GM18951 (cell line): Measurements from ENCODE around the gene RHAG.
"Not testable (repeated sequence)": the region's sequence is repeated elsewhere in the genome, so short reads cannot be mapped to it uniquely, and the experiment has no call there.

Experiments
- POLR2A ChIP-seq: IDR thresholded peaks from 4 replicates; pipeline ENCODE4 v1.6.1; 2011; ENCODE audit warnings: mild to moderate bottlenecking; ENCODE audit not compliant: insufficient read length, insufficient read depth; ENCODE audit errors: extremely low read depth
- in situ Hi-C: fragments of 300-500 bp; cut with MboI; formaldehyde crosslinking; loops from one replicate; pipeline ENCODE4 v1.12.0; 2022; ENCODE audit warnings: low sequenced_read_pairs, mixed read lengths, inconsistent platforms; ENCODE audit not compliant: unreplicated experiment

The RHAG gene

GRCh38 chr6:49636713-49637349 lies at the start of gene RHAG:
TSS of gene RHAG (minus strand) at chr6:49636839. CDS start at chr6:49636812, 27 bp downstream.
- no peak for TF ChIP-seq POLR2A
- in situ Hi-C loops: no loop called here

DNA sequence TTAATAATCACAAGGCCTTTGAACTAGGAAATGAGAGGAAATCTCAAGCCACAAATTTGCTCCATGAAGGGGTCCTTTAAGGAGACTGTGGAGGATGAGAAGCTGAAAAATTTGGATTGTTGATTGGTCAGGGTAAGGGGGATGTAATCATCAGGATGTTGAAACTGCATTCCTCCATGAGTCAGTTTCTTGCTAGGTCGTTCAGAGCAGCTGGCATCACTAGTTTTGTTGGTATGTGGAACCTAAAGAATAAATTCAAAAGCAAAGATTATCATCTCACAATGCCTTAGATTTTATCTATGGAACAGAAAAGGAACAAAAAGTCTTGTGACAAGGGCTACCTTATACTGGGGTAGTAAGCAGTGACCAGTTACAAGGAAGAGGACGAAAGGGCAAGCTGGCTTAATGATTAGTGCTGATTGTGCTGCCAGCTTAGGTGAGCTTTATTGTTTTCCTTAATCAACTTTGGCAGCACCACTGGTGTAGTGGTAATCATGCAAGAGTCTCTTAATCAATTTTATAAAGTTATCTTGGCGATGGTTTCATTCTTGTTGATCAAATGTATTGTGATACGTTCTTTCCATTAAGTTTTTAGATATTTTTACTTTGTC lies 40.1 kb upstream of the RHAG start:
- in situ Hi-C loops: no loop called here
- no peak for TF ChIP-seq POLR2A

DNA sequence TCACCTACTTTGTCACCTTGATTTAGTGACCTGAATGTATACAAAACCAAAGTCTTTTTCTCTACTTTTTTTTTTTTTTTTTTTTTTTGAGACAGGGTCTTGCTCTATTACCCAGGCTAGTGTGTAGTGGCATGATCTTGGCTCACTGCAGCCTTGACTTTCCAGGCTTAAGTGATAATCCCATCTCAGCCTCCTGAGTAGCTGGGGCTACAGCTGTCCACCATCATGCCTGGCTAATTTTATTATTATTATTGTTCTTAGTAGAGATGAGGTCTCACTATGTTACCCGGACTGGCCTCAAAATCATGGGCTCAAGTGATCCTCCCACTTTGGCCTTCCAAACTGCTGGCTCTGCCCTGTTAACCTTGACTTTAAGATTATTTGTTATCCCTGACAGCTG lies 39.2 kb upstream of the RHAG start:
- no peak for TF ChIP-seq POLR2A
- in situ Hi-C loops: no loop called here

GRCh38 chr6:49668083-49668511 lies 31.5 kb upstream of the RHAG start:
- in situ Hi-C loops: no loop called here
- no peak for TF ChIP-seq POLR2A

DNA sequence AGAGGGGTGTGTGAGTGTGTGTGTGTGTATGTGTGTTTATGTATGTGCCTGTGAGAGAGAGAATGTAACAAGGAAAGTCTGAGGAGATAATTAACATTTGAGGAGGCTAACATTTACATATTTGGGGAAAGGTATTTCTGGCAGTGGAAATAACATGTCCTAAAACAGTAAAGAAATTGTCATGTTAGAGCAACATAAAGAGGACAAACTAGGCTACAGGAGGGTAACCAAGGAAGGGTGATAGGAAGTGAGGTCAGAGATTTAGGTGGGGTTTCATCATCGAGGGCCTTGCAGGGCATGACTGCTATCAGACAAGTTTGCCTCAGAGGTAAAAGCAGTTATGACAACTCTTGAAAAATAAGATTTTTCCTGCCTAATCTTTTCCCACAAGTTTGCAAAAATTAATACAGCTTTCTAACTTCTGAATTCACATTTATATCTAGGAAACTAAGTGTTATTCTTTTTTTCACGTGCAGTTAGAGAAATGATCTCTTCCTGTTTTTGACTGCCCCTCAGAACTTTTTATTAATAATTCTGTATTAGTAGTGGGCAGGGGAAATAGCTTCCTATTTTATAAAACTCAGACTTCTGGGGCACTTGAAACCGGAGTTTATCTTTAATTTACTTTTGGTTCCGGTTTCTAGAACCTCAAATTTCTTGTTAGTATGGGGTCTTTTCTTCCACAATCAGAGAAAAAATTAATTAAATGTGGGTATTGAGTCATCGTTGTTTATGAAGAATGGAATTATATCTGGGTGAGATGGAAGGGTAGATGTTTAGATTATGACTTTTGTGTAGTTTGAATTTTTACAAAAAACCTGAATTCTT lies 30.5 kb upstream of the RHAG start:
- TF ChIP-seq POLR2A: no peak
- in situ Hi-C loops: no loop called here

DNA sequence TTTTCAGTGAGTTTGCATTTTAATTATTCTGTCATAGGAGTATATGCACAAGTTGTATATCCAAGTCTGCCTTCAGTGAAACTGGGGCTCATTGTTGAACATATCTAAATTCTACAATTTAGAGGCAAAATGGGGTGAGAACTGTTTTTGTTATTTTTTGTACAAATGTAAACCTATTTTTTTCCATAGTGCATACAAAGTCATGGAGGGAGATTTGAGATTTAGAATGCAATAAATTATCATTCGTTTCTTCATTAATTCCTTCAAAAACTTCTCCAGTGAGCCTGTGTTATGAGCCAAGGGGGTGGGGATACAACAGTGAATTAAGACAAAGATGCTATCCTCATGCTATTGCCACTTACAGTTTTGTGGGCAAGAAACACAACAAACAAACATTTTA lies 29.8 kb upstream of the RHAG start:
- in situ Hi-C loops: no loop called here
- TF ChIP-seq POLR2A: no peak

- in situ Hi-C loops: no loop called here
- TF ChIP-seq POLR2A: no peak
These were observed 28.2 kb upstream of the RHAG start for GRCh38 chr6:49664817-49665216.

GRCh38 chr6:49664054-49664453 lies 27.4 kb upstream of the RHAG start:
- in situ Hi-C loops: not testable (repeated sequence)

DNA sequence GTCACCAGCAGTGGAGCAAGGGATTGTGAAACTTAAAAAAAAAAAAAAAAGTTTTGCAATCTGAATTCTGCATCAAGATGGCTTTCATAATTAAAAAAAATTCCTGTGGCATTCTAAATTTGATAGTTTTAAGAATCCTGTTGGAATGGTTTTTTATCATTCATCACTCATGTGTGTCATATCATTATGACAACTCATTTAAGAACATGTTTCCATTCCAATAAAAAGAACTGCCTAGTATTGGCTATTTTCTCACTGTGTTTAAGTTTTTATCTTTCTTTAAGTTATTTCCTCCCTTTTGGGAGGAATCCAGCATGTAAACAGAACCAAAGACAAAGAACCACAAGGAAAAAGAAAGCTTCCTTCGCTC lies 26.2 kb upstream of the RHAG start:
- TF ChIP-seq POLR2A: no peak
- in situ Hi-C loops: no loop called here

- TF ChIP-seq POLR2A: no peak
These were observed 25.7 kb upstream of the RHAG start for GRCh38 chr6:49662231-49662891.

DNA sequence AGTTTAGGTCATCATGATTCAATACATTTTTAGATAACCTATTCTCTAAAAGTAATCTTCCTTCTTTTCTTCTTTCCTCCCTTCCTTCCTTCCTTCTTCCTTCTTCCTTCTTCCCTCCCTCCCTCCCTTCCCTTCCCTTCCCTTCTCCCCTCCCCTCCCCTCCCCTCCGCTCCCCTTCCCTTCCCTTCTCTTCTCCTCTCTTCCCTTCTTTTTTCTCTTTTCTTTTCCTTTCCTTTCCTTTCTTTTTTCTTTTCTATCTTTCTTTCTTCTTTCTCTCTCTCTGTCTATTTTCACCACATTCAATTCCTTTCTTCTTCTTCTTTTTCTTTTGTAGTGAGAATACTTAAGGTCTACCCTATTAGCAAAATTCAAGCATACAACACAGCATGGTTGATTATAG lies 17.3 kb upstream of the RHAG start:
- TF ChIP-seq POLR2A: no peak
- in situ Hi-C loops: no loop called here

More at GRCh38 chr6:49662231-49662891, 25.7 kb upstream of the RHAG start:
- in situ Hi-C loops: no loop called here

GRCh38 chr6:49653438-49653837 lies 16.8 kb upstream of the RHAG start:
- in situ Hi-C loops: no loop called here
- no peak for TF ChIP-seq POLR2A

- TF ChIP-seq POLR2A: no peak
- in situ Hi-C loops: no loop called here
These were observed 14.6 kb upstream of the RHAG start for GRCh38 chr6:49651239-49651638.
